HG02852 (cell line): Measurements from ENCODE around the gene SLC13A1.

Experiments
- ATAC-seq: cut with Tn5 transposase; IDR thresholded peaks from one replicate; pipeline ENCODE4 v1.9.1; 2021; ENCODE audit warnings: mild to moderate bottlenecking, moderate library complexity; ENCODE audit not compliant: unreplicated experiment

The SLC13A1 gene

DNA sequence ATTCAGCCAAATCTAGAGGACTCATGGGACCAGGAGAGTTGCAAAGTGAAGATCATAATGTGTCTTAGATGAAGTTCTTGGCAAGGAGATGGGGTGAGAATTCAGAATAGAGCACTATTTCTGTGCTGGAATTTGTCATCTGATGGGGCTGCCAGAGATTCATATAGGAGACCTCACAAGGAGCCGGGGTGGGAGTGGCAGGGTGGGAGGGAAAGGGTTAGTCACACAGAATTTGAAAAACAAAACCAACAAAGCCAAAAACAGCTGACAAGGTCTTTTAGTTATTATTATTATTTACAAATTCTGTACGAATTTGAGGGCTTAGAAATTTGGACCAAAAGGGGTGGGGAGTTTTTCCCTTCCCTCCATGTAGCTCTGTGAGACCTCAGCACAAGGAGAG lies 1.7 kb downstream of the SLC13A1 start:
- ATAC-seq, result no peak

DNA sequence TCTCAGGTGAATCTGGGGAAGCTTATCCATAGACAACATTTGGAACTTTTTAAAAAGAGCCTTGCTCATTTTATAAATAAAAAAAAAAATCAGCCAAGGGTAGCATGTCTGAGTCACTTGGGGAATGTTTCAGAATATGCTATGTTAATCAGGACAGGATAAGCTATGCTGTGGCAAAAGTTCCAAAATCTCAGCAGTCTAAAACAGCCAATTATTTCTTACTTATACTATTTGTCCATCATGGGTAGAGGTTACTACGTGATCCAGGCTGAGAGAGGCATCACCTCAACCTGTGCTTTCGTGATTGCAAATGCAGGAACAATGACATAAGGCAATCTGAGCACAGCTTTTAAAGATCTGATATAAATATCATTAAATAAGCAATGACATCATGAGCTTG lies 6.5 kb downstream of the SLC13A1 start:
- no peak for ATAC-seq

DNA sequence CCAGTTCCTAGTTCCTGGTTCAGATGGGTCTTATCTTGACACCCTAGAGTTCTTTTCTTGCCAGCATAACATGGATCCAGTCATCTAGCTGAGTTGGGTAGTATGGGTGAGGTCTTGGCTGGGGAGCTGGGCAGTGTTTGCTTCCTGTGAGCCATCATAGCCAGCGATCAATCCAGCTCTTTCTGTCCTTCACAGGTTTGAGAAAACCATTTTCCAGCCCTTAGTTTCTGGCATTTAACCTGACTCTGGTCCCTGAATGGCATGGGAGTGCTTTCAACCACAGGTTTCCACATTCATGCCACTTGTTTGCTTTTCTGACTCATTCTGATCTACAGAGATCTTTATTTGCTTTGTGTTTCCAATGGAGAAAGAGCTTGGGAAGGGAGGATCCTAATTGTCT lies 8.6 kb downstream of the SLC13A1 start:
- ATAC-seq, result no peak

DNA sequence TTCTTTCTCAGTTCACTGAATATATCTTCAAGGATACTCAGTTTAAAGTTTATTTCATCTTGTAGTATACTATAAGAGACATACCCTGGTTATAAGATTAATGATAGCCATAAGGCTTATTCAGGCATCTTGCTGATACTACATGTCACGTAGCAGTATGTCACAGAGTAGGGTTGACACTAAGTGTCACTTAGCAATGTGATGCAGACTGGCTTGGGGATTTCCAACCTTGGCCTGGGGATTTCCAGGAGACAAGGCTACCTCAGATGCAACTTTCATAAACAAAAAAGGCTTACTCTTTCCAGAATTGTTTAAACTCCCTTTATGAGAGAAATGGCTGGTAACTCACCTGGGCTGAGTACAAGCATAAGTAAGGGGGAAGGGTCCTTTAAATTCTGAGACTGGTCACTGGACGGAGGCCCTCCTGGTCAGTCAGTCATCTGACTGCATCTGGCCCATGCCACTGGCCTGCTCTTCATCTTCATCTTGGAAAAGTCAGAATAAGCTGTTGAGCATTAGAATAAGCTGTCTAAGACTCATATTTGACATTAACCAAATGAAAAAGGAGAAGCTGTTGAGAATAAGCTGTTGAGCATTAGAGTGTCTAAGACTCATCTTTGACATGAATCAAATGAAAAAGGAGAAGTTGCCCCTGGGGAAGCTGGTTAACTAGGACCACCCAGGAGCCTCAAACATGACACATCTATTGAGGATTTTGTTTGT lies 9.5 kb downstream of the SLC13A1 start:
- ATAC-seq, result peak; percentile 94

DNA sequence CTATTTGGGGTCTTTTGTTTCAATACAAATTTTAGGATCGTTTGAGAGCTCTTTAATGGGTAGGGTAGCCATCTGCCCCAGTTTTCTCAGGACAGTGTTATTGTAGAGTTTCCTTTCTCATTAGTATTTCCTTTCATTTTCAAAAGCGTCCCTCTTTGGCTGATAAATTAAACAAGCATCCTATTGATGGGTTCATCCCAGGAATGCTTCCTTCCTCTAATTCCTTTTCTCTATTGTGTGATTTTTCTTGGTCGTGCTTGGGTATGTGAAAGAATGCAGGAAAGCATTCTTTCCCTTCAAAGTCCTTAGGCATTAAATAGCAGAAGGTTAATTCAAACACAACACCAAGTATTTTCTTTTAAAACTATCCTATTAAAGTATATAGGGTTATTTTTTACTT lies 14.0 kb downstream of the SLC13A1 start:
- no peak for ATAC-seq

DNA sequence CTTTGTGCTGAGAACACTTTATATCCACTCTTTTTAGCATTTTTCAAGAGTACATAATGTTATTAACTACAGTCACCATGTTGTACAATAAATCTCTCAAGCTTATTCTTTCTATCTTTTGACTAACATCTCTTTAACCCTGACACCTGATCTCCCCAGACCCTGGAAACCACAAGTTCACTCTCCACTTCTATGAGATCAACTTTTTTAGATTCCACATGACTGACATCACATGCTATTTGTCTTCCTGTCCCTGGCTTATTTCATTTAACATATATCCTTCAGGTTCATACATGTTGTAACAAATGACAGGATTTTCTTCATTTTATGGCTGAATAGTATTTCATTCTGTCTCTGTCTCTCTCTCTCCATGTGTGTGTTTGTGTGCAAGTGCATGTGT lies 15.5 kb downstream of the SLC13A1 start:
- no peak for ATAC-seq

DNA sequence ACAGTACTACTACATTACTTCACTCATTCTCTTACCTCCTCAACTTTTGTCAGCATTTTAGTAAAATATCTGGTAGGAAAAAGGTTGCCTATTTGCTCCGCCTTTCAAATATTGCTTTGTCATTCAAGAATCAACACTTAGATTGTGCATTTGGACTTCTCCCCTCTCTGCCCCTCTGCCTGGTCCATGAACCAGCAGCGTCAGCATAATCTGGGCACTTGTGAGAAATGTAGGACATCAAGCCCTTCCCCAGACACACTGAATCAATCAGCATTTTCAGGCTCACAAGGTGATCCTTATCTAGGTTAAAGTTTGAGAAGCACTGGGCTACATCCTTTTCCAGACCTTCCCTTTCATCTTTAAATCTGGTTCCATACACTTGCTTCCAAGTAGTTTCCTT lies 16.3 kb downstream of the SLC13A1 start:
- ATAC-seq, result no peak

DNA sequence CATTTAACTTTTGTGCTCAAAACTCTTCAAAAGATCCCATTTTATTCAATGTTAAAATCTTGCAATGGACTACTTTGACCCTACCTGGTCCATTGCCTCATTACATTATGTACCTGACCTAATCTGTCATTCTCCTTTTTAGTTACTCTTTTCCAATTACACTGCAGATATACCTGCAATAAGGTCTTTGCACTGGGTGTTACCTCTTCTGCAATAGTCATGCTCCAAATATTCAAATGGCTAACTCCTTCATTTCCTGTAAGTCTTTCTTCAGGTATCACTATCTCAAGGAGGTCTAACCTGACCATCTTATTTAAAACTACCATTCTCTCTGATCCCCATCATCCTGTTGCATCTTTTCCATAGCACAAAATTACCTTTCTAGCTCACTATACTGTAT lies 22.3 kb downstream of the SLC13A1 start:
- ATAC-seq, result no peak

DNA sequence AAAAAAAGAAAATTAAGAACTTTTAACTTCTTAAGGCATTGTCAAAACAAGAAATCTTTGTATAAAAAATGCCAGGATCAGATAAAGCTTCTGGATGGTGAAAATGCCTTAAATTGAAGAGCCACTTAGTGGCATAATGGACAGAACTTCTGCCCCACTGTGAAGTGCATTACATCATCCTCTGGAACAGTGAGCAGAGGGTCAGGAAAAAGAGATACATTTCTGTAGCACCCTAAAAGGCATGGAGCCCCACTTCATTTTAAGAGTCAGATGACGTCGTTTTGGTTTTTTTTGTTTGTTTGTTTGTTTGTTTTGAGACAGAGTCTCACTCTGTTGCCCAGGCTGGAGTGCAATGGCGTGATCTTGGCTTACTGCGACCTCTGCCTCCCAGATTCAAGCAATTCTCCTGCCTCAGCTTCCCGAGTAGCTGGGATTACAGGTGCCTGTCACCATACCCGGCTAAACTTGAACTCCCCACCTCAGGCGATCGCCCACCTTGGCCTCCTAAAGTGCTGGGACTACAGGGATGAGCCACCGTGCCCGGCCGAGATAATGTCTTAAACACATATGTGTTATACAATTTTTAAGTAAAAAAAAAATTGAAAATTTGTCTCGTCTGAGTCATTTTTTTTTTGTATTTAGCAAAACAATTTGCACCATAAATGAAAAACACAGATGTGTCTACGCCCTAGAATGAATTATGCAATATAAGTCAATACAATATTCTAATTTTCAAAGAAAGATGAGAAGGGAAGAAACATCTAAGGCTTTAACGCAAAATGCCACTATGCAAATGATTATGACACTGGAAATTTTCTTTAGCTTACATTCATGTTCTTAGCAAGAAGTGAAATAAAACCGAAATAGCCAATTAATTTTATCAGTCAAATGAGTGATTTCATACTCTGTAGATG lies 29.2 kb downstream of the SLC13A1 start:
- ATAC-seq, result no peak

DNA sequence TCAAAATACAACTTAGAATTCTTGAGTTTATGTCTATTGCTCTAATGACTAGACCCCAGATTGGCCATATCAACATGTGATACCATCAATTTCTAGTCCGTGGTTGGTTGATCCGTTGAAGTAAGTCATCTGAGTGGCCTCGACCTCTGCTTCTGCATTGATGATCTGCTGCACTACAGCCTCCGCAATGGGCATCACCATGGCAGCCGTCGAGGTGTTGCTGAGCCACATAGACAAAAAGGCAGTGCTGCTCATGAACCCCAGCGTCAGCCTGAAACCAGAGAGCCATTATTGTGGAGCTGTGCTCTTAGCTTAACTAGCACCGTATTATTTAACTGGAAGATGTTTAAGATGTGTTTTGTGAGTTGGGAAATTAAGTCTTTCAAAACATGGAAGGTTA lies 30.7 kb downstream of the SLC13A1 start:
- no peak for ATAC-seq

DNA sequence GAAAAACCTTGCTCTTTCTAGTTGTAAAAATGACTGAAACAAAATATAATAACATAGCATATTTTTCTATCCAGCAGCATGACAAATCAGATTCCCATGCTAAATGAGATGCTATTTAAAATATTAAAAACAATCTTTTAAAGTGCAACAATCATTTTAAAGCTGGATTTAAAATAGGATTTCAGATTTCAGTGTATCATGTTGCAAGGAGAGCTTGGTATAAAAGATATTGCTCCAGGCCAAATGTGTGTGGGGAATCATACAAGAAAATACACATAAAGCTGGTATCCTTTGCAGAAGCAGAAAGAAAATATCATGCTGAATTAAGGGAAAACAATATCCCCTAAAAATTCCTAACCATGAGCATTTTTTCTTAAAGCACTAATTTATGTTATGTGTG lies 42.2 kb downstream of the SLC13A1 start:
- no peak for ATAC-seq

DNA sequence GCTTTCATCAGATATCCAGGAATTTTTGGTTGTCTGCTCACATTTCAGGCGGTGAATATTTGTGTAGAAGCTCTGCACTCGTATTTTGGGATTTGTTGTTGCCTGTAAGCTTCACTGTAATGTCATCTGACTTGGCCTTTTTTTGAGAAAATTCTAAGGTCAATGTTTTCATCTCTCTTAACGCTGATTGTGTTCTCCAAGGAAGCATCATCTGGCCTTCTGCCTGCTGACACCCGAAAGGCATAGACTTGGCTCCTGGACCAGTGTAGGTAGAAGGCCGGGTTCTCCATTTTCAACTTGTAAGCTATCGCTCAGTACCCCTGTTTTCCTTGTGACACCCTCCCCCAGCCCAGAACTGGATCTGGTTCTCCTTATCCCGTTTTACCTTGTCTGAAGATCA lies 44.2 kb downstream of the SLC13A1 start:
- no peak for ATAC-seq

DNA sequence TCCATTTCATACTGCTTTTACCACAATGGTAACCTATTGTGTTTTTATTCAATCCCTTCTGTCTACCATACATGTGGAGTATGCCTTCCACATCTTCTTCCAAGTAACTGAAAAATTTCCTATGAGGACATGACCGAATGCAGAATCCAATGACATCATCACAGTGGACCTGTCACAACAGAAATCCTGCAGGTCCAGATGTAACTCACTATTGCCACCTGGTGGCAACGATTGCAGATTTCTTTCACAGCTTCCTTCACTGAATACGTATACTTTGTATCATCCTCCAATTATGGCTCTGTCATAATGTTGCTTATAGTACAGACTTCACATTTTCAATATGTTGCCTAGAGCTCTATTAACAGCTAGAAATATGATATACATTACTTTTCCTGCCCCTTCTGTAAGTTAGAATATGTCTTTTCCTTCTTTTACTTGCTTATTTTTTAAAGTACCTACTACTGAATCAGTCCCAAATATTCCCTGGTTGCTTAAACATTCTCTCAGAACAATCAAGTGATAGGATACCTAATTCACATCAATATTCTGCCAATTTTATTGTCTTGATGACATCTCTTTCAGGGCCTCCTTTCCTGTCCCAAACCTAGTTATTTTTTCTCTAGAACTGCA lies 45.4 kb downstream of the SLC13A1 start:
- peak; percentile 98 for ATAC-seq

DNA sequence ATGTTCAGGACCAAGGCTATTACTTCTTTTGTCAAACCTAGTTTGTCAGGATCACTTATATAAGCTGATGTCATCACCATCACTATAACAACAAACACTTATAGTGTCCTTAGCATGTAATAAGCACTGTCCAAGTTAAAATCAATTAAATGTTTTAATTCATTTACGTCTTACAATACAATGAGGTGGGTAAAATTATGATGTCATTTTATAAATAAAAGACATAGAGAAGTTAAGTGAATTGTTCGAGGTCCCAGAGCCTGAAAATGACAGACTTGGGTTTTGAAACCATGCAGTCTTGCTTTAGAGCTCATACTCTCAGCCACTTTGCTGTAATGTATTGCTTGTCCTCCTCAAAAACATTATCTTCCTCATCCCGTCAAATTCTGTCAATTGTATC lies 48.3 kb downstream of the SLC13A1 start:
- no peak for ATAC-seq

DNA sequence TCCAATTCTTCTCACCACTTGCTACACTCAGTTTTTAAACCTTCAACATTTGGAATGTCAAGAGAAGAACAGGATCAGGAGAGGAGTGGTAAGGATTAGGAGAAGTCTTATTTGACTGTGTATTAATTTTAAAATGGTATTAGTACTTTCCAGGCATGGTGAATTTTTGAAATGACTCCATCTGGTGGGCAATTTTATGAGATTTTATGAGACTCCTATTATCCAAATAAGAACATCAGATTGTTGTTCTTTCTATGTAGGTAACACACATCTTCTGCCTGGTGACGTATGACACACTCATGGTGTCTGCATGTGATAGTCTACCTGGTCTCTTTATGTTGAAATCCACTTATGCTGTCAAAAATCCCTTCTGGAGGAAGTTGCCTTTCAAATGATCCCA lies 51.0 kb downstream of the SLC13A1 start:
- ATAC-seq, result no peak

DNA sequence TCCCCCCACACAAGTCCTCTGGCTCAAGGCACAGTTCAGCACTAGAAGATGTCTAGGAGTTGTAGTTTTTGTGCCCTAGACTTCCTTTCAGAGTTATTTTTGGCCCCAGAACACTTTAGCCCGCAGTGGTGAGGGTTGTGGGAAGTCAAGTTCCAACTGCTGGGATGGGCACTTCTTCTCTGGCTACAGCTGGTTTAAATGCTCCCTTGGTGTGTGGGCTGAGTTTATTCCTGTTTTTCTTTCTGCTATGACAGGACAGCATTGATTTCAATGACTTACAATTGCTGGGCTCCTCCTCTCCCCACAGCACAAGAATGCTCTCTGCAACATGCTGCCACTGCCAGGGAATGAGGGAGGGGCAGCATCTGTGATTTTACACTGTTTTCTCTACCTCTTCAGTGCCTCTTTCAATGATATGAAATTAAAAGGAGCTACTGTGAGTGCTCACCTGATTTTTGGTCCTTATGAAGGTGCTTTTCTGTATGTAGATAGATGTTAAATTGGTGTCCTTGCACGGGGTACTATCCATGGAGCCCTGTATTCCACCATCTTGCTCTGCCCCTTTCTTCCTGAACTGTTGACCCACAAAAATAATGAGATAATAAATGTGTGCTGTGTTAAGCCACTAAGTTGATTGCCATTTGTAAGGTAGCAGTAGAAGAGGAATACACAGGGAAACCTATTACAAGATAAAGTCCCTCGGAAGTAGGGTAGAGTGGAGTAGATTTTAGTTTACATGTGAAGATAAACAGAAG lies 56.3 kb downstream of the SLC13A1 start:
- no peak for ATAC-seq

DNA sequence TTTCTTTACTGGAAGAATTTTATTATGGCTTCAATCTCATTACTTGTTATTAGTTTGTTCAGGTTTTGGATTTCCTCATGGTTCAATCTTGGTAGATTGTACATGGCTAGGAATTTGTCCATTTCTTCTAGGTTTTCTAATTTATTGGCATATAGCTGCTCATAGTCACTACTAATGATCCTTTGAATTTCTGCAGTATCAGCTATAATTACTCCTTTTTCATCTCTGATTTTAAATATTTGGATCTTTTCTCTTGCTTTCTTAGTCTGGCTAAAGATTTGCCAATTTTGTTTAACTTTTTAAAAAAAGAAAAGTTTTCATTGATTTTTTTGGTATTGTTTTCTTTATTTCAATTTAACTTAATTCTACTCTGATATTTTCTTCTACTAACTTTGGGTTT lies 59.2 kb downstream of the SLC13A1 start:
- ATAC-seq, result no peak

DNA sequence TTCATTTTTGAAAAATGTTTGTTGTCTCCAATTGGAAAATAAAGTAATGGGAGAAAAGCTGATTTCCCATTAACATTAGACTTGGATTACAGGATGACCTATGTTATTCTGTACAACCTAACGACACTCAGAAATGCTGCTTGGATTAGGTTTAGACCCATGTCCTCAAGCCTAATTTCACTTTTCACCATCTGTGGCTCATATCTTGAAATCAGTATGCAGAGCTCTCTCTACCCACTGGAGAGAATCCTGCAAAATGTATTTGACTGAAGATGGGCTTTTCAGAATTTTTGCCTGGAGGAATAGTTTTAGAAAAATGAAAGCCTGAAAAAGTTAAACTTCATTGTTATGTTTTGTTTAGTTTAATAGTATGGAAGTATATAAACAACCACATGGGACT lies 63.8 kb downstream of the SLC13A1 start:
- no peak for ATAC-seq

DNA sequence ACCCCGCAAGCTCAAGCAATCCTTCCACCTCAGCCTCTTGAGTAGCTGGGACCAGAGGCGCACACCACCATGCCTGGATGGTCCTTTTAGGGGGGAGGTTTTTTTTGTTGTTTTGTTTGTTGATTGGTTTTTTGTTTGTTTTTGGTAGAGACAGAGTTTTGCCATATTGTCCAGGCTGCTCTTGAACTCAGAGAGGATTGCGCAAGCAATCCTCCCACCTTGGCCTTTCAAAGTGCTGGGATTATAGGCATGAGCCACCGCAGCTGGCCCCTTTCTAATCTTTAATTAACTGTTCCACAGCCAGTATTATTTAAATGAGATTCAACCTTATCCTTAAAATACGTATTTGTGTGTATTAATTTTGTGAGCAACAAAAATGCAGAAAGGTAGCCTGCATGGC lies 65.8 kb downstream of the SLC13A1 start:
- no peak for ATAC-seq

DNA sequence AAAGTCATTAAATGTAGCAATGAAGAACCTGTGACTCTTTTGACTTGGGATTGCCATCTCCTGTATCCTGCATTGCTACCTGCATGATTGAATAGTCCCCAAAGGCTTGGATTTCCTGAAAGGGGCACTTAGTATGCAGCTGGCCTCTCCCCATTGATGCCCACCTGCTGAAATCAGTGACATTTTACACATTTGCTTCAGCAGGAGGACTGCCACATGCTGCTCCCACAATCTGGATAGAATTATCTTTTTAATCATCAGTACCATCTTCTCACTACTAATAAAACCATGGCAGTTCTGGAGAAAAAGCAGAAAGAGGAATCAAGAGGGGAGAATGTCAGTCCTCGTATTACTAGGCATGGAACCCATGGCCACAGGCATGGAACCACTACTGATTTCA lies 67.8 kb downstream of the SLC13A1 start:
- ATAC-seq, result no peak

DNA sequence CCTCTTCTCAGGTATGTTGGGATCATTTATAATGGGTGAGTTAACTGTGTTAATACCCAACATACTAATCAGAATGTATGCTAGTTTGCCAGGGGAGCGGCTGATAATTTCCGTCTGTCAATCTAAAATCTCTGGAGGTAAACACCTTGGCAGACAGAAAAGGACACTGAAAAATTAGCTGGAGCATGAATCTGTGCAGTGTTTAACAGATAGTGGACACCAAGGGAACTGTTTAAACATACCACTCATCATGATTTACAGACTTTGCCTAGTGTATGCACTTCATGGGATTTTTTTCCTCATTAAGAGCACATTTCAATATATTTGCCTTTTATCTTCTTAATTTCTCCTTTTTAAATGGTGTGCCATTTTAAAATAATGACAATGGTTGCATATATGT lies 68.2 kb downstream of the SLC13A1 start:
- ATAC-seq, result no peak
